ENCODE data around the gene ESRRG.

Gene ESRRG

DNA sequence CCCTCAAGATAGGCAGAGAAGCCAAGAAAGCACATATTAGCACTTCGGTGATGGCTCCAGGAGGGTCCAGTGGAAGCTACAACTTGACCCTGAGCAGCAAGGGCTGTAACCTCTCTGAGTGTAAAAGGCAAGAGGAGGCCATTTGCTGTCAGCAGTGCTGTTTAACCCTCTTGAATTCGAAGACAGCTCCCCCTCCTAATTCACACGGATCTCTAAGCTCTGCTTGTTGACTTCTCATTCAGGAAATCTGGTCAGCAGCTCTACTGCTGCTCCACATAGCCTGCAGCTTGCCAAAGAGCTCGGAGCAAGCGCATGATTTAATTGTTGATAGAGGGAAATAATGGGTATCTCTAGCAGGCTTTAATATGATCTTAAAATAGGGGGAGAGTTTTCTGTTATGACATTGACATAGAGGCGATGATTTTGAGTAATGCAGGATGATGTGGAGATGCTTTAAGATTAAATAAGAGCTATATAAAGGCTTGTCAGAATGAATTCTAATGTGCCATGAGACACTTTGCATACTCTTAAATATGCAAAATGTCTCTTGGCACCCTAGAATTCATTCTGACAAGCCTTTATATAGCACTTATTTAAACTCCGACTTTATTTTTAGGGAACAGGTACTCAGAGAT, 220.6 kb downstream of the ESRRG start:
- no peak for DNase-seq (ENCODE audit: low read depth)
- no peak overlapping the region for H3K4me3 ChIP-seq (ENCODE audit: low read length)
- TF ChIP-seq, protein P1, sequence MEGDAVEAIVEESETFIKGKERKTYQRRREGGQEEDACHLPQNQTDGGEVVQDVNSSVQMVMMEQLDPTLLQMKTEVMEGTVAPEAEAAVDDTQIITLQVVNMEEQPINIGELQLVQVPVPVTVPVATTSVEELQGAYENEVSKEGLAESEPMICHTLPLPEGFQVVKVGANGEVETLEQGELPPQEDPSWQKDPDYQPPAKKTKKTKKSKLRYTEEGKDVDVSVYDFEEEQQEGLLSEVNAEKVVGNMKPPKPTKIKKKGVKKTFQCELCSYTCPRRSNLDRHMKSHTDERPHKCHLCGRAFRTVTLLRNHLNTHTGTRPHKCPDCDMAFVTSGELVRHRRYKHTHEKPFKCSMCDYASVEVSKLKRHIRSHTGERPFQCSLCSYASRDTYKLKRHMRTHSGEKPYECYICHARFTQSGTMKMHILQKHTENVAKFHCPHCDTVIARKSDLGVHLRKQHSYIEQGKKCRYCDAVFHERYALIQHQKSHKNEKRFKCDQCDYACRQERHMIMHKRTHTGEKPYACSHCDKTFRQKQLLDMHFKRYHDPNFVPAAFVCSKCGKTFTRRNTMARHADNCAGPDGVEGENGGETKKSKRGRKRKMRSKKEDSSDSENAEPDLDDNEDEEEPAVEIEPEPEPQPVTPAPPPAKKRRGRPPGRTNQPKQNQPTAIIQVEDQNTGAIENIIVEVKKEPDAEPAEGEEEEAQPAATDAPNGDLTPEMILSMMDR (IDR thresholded peaks at IDR 0.05; ENCODE audit: insufficient read depth, low read depth, low read length, missing control alignments), result no peak

DNA sequence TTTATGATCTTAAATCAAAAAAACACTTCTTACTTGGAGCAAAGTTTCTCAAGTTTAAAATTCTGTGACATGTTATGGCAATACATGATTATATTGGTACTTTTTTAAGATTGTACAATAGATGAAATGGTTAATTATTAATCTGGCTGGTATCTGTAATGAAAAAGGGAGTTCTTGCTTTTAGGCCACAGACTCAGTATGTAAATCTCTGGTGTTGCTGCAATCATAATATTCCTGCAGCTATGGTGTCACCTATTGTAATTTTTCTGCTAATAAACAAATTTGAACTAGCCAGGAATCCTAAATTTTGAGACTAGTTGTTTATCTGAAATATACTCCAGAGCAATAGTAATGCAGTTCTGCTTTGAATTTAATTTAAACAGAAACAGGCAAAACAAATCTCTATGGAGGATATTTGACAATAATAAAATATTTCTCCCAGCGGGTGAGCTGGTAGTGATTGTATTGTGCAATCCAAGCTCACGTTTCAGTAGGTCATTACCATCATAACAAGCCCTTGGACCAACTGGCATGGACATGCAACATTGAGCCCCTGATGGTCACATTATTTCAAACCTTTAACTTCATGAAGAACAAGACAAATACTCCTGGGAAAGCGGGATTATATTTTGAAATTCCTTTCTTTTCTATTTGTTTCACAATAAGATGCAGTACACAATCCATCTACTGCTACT, 222.8 kb downstream of the ESRRG start:
- DNase-seq (ENCODE audit: low read depth), result no peak
- H3K4me3 ChIP-seq (ENCODE audit: low read length), result no peak overlapping the region
- TF ChIP-seq, protein P1 (IDR thresholded peaks at IDR 0.05; ENCODE audit: insufficient read depth, low read depth, low read length, missing control alignments), result no peak

DNA sequence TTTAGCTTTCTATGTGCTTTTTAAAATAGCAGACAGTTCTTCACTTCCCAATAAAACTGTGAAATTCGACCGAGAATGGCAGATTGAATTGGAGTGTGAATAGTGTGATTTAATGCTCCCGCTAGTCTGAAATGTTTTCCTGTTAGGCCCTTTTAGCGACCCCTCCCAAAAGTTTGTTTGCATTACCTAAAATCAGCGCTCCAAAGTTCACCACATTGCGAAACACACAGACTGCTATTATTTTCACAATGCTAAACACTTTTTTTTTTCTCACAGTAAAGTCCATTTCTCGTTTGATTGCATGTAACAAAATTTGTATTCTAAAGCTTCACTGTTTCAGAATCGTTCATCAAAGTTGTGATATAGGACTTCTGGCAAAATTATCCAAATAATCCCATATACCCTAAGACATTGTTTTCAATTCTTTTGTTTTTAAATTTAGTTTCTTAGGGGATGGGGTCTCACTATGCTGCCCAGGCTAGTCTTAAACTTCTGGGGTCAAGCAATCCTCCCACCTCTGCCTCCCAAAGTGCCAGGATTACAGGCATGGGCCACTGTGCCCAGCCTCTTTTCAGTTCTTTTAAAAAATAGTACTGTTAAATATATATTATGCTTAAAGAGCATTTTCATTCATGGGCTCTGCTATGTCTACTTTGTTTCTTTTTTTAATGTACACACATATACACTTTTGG, 223.5 kb downstream of the ESRRG start:
- TF ChIP-seq, protein P1 (IDR thresholded peaks at IDR 0.05; ENCODE audit: insufficient read depth, low read depth, low read length, missing control alignments), result no peak
- DNase-seq (ENCODE audit: low read depth), result no peak
- H3K4me3 ChIP-seq (ENCODE audit: low read length), result no peak overlapping the region

DNA sequence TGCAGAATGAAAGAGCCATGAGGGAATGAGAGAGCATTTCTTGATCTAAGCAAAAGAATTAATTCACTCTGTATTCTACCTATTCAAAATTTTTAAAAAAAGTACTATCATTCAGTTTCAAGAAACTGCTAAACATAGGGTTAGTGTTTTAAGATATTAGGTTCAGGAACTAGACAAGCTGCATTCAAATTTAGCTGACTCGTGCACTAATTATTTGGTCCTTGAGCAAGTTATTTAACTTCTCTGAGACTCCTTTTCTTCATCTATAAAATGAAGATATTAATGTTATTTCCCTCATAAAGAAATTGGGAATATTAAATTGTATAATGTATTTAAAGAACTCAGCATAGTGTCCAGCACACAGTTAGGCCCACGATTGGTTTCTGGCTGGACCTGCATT, 225.0 kb downstream of the ESRRG start:
- TF ChIP-seq, protein P1 (IDR thresholded peaks at IDR 0.05; ENCODE audit: insufficient read depth, low read depth, low read length, missing control alignments), result no peak
- DNase-seq (ENCODE audit: low read depth), result no peak
- H3K4me3 ChIP-seq (ENCODE audit: low read length), result no peak overlapping the region

DNA sequence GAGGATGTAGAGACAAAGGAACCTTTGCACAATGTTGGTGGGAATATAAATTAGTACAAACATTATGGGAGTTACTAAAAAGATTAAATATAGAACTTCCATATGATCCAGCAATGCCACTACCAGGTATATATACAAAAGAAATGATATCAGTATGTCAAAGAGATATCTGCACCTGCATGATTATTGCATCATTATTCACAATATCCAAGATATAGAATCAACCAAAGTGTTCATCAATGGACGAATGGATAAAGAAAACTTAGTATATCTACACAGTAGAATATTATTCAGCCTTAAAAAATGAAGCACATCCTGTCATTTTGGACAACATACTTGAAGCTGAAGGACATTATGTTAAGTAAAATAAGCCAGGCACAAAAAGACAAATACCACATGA, 238.2 kb downstream of the ESRRG start:
- no peak for DNase-seq (ENCODE audit: low read depth)
- TF ChIP-seq, protein P1 (IDR thresholded peaks at IDR 0.05; ENCODE audit: insufficient read depth, low read depth, low read length, missing control alignments), result no peak
- H3K4me3 ChIP-seq (ENCODE audit: low read length), result no peak overlapping the region

DNA sequence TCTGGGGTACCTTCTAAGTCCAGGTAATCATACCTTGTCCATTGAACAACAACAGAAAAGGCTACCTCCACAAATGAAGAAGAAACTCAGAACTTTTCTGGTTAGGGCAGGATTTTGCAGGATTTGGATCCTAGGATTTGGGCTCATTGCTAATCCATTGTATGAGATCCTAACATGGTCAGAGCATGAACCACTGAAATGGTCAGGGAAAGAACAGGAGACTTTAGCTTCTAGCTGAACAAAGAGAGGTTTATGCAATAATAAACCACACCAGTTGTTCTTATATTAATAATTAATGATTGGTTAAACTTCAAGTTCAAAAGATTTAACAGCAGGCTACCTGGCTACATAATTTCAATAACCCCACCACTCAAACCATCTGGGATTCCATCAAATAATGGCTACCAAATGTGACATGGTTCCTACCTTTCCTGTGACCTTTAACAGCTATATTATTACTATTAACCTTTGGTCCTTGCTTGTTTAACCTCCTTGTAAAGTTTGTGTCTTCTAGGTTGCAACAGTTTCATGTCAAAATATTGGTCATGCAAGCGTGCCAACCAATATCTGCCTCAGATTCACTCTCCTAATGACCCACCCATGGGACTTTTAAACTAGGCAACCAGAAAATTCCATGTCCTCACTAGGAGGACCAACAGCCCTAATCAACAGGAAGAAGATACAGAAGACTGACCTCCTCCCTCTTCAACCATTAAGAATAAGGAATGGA, 239.4 kb downstream of the ESRRG start:
- TF ChIP-seq, protein P1 (IDR thresholded peaks at IDR 0.05; ENCODE audit: insufficient read depth, low read depth, low read length, missing control alignments), result no peak
- no peak overlapping the region for H3K4me3 ChIP-seq (ENCODE audit: low read length)
- no peak for DNase-seq (ENCODE audit: low read depth)

Data from epithelial cell of esophagus (primary cell).